Loucy (cell line): ENCODE results near the gene CTDSP1.
A peak's percentile ranks its signal among the peaks of the same experiment; 100 is the strongest.

Experiments
- H2AFZ ChIP-seq: fragments of 200-600 bp; sonication (generic); 2 replicates; pipeline ENCODE4 v1.6.0; 2016; ENCODE audit warnings: antibody characterized with exemption, mild to moderate bottlenecking, low read length, moderate library complexity
- H3F3A ChIP-seq: fragments of 200-600 bp; 2 replicates; pipeline ENCODE4 v1.6.0; 2016; ENCODE audit warnings: antibody characterized with exemption, low read depth, mild to moderate bottlenecking
- H3K27me3 ChIP-seq: fragments of 200-600 bp; sonication (generic); 2 replicates; pipeline ENCODE4 v1.6.1; 2014; ENCODE audit warnings: low read length, mild to moderate bottlenecking; ENCODE audit not compliant: insufficient read depth, poor library complexity, severe bottlenecking
- H3K36me3 ChIP-seq: fragments of 200-600 bp; sonication (generic); 2 replicates; pipeline ENCODE4 v1.6.1; 2016; ENCODE audit warnings: low read length; ENCODE audit not compliant: insufficient read depth
- H3K4me1 ChIP-seq: fragments of 200-600 bp; sonication (generic); 2 replicates; pipeline ENCODE4 v1.5.1; 2014; ENCODE audit warnings: low read length, mild to moderate bottlenecking; ENCODE audit not compliant: insufficient read depth, poor library complexity, severe bottlenecking
- H3K4me2 ChIP-seq: fragments of 200-600 bp; sonication (generic); 2 replicates; pipeline ENCODE4 v1.6.0; 2014; ENCODE audit warnings: antibody characterized with exemption, low read length, low read depth, mild to moderate bottlenecking; ENCODE audit not compliant: poor library complexity, severe bottlenecking
- H3K4me3 ChIP-seq: fragments of 200-600 bp; sonication (generic); 2 replicates; pipeline ENCODE4 v1.5.1; 2014; ENCODE audit warnings: low read length, mild to moderate bottlenecking, mixed read lengths; ENCODE audit not compliant: poor library complexity, severe bottlenecking
- H3K79me2 ChIP-seq: fragments of 200-600 bp; sonication (generic); 2 replicates; pipeline ENCODE4 v1.6.1; 2014; ENCODE audit warnings: low read length; ENCODE audit not compliant: insufficient read depth
- H3K9ac ChIP-seq: fragments of 200-600 bp; sonication (generic); 2 replicates; pipeline ENCODE4 v1.6.0; 2014; ENCODE audit warnings: mild to moderate bottlenecking, low read depth, low read length, moderate library complexity; ENCODE audit not compliant: poor library complexity, severe bottlenecking
- H3K9me2 ChIP-seq: fragments of 200-600 bp; sonication (generic); replicated peaks from 2 replicates; pipeline ENCODE4 v1.6.1; 2016; ENCODE audit warnings: low read depth, low read length, mixed read lengths
- H3K9me3 ChIP-seq: fragments of 200-600 bp; sonication (generic); 2 replicates; pipeline ENCODE4 v1.6.1; 2014; ENCODE audit warnings: mild to moderate bottlenecking, antibody characterized with exemption, low read length, low read depth; ENCODE audit not compliant: insufficient read depth
- H4K20me1 ChIP-seq: fragments of 200-600 bp; sonication (generic); 2 replicates; pipeline ENCODE4 v1.6.0; 2014; ENCODE audit warnings: antibody characterized with exemption, low read length, mild to moderate bottlenecking; ENCODE audit not compliant: insufficient read depth, poor library complexity, severe bottlenecking
- CTCF ChIP-seq: fragments of 200-600 bp; sonication (generic); conservative IDR thresholded peaks from 2 replicates; pipeline ENCODE4 v1.5.1; 2014; ENCODE audit warnings: mild to moderate bottlenecking, antibody characterized with exemption, low read length
- EZH2phosphoT487 ChIP-seq: fragments of 200-600 bp; IDR thresholded peaks from 2 replicates; pipeline ENCODE4 v1.6.1; 2018; ENCODE audit warnings: antibody characterized with exemption, mild to moderate bottlenecking, moderate library complexity, borderline replicate concordance

The CTDSP1 gene

GRCh38 chr2:218405746-218406208, 6.1 kb downstream of the CTDSP1 start:
- no peak for TF ChIP-seq EZH2phosphoT487
- peak overlapping the region; percentile 77 for H3K4me3 ChIP-seq
- no peaks in the 10 kb centered on the region for H3K9me2 ChIP-seq
- H3K4me1 ChIP-seq = peaks cover 44% of the 10 kb centered on the region
- peaks cover 22% of the 10 kb centered on the region; the same call in 1 of the 2 replicates for H3K36me3 ChIP-seq
- H3K9ac ChIP-seq = peak overlapping the region; percentile 78
- H3K9me3 ChIP-seq = no peaks in the 10 kb centered on the region
- H2AFZ ChIP-seq = peak overlapping the region; percentile 74
- peak overlapping the region; percentile 95 for H3K4me2 ChIP-seq
- H3K79me2 ChIP-seq = peaks cover 40% of the 10 kb centered on the region
- H3F3A ChIP-seq = no peaks in the 10 kb centered on the region
- H4K20me1 ChIP-seq = peaks cover 26% of the 10 kb centered on the region
- H3K27me3 ChIP-seq = no peaks in the 10 kb centered on the region

DNA sequence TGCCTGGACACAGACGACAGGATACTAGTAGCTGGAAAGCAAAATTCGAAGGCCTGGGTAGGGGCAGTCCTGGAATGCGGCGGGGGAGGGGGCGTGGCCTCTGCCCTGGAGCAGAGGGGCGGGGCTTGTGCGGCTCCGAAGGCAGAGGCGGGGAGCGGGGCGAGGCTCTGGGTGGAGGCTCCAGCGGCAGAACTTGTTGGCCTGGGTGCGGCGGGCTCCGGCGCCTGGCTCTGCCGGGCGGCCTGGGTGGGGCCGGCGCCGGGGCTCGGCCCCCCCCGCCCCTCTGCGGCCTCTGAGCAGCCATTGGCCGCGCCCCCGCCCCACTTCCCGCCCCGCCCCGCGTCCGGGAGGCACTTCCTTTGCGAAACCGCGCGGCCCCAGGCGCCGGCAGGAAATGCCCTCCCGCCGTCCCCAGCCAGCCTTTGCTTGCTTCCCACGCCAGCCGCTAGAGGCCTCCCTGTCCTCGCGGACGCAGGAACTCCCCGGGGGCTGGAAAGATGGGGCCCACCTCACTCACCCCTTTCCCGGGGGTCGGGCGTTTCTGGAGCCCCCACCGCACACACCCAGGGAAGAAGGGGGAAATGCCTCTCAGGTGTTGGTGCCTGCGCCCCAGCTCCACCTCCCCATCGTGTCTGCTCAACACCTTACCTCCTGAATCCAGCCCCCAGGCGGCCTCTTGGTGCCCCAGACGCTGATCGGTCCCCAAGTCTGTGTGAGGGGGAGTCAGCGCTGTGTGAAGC, 6.7 kb downstream of the CTDSP1 start:
- H3F3A ChIP-seq = no peaks in the 10 kb centered on the region
- peak overlapping the region; percentile 77 for H3K4me3 ChIP-seq
- peaks cover 22% of the 10 kb centered on the region; the same call in 1 of the 2 replicates for H3K36me3 ChIP-seq
- no peaks in the 10 kb centered on the region for H3K9me2 ChIP-seq
- H3K9ac ChIP-seq = peak overlapping the region; percentile 78
- H3K27me3 ChIP-seq = no peaks in the 10 kb centered on the region
- peaks cover 34% of the 10 kb centered on the region for H3K79me2 ChIP-seq
- no peaks in the 10 kb centered on the region for H3K9me3 ChIP-seq
- H3K4me1 ChIP-seq = peaks cover 40% of the 10 kb centered on the region
- H2AFZ ChIP-seq = peak overlapping the region; percentile 74
- peaks cover 21% of the 10 kb centered on the region for H4K20me1 ChIP-seq
- peak overlapping the region; percentile 95 for H3K4me2 ChIP-seq
- TF ChIP-seq EZH2phosphoT487 (no peak), CTCF (peak; percentile 74)

GRCh38 chr2:218406949-218407618, 7.4 kb downstream of the CTDSP1 start:
- peak overlapping the region; percentile 73 for H2AFZ ChIP-seq
- no peaks in the 10 kb centered on the region for H3K9me3 ChIP-seq
- peak overlapping the region; percentile 72 for H3K9ac ChIP-seq
- no peaks in the 10 kb centered on the region for H3F3A ChIP-seq
- peaks cover 27% of the 10 kb centered on the region for H3K79me2 ChIP-seq
- H3K27me3 ChIP-seq = no peaks in the 10 kb centered on the region
- H3K4me3 ChIP-seq = peak overlapping the region; percentile 72
- peaks cover 20% of the 10 kb centered on the region; the same call in 1 of the 2 replicates for H3K36me3 ChIP-seq
- TF ChIP-seq CTCF (no peak), EZH2phosphoT487 (no peak)
- no peaks in the 10 kb centered on the region for H3K9me2 ChIP-seq
- H4K20me1 ChIP-seq = peaks cover 14% of the 10 kb centered on the region
- peaks cover 33% of the 10 kb centered on the region for H3K4me1 ChIP-seq
- peak overlapping the region; percentile 72 for H3K4me2 ChIP-seq
